GM18526 (cell line): Measurements from ENCODE around the gene ERFL.

Source experiments
- POLR2A ChIP-seq: IDR thresholded peaks from 3 replicates; pipeline ENCODE4 v1.6.1; 2011; ENCODE audit not compliant: insufficient read length; ENCODE audit errors: extremely low read depth

Gene ERFL

DNA sequence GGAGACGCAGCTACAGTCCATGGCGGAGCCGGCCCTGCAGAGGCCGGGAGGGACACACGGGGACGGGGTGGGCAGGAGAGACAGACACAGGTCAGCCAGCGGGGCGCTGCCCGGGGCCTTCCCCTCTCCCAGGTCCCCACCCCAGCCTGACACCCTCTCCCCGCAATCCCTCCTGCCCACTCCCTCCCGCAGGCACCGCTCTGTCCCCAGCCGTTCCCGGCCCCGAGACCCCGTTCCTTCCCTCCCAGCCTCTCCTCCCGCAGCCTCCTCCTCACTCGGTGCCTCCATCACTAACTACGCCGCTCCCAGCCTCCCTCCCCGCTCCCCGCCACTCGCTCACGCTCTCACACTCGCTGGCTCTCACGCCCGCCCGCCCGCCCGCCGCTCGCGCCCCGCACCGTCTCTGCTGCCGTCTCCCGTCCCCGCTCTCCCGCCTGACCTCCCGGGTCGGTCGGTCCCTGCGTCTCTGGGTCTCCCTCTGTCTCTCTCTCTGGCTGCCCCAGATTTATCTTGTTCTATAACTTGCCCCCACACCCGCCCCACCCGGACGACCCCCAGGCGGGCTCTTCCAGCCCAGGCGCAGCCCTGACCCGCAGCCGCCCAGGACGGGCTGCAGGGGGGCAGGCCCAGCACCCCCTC is 15.2 kb downstream of the ERFL start:
- no peak for TF ChIP-seq POLR2A

GRCh38 chr19:41911889-41912731 is 16.1 kb downstream of the ERFL start:
- no peak for TF ChIP-seq POLR2A

GRCh38 chr19:41910992-41911888 is 17.0 kb downstream of the ERFL start:
- TF ChIP-seq POLR2A = peak; percentile 13

DNA sequence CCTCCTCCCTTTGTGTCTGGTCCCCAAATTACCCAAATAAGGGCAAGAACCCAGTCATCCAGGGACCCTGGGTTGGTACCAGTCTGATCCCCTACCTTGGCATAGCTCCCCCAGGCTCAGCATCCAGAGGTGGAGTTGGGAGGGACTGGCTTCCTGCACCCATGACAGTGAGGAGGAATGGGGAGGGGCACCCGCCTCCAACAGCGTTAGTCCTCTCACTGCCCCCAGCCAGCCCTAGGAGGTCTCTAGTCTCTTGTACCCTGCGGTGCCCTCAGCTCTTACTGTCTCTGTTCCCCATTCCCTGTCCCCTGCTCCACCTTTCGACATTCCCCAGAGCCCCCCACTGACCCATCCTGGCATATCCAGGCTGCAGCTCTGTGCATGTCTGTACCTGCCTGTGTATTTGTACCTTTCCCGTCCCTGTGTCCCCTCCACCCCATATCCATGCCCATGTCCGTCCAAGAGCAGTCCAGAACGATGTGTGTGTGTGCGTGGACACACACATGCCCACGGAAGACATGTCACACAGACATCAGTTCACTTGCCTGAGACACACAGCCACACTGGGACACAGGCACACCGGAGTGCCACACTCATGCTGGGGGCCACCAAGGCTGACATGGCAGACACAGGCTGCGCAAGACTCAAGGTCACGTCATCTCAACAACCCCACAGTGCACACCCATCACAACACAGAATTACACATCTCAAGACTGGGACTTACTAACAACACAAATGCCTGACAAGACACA is 17.8 kb downstream of the ERFL start:
- TF ChIP-seq POLR2A = no peak

DNA sequence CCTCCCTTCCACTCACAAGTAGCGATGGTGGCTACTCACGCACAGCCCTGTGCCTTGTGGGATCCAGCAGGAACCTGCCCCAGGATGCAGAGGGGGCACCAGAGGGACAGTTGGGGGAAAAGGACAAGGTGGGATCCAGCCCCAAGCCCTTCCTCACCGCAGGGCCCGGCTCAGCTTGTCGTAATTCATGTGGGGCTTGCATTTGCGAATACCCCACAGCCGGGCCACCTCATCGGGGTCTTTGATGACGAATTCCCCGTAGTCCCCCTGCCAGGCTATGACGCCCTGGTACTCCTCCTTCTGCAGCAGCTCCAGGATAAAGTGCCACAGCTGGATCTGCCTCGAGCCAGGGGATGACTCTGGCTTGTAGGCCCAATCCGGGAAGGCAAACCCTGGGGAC is 18.5 kb downstream of the ERFL start:
- no peak for TF ChIP-seq POLR2A

- no peak for TF ChIP-seq POLR2A
Measured at GRCh38 chr19:41908724-41909464, 19.4 kb downstream of the ERFL start.

DNA sequence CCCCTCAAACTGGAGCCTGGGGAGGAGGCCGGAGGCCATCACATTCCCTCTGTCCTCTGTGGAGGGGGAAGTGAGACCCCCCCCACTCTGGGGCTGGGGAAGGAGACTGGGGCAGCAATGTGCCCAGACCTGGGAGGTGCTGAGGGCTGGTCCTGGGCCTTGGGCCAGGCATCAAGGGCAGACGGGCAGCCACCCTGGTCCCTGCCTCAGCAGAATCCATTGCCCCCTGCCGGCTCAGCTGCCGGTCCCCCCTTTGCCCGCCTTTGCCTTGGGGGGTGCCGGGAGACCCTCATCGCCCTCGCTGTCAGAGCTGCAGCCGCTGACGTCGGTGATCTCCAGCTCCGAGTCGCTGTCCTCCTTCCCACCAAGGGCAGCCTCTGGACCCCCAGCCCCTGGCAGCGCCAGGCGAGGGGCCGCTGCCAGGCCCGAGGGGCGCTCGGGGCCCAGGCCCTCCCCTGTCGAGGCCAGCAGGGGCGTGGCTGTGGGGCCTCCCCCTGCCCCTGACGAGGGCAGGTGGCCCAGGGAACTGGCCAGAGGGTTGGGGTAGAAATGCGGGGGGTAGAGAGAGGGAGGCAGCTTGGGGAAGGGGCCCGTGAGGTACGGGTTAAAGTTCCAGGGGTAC is 20.1 kb downstream of the ERFL start:
- no peak for TF ChIP-seq POLR2A

- TF ChIP-seq POLR2A = no peak
Measured at GRCh38 chr19:41906916-41907680, 21.2 kb downstream of the ERFL start.

GRCh38 chr19:41906271-41906670 is 22.0 kb downstream of the ERFL start:
- no peak for TF ChIP-seq POLR2A

GRCh38 chr19:41905273-41906002 is 22.8 kb downstream of the ERFL start:
- no peak for TF ChIP-seq POLR2A

DNA sequence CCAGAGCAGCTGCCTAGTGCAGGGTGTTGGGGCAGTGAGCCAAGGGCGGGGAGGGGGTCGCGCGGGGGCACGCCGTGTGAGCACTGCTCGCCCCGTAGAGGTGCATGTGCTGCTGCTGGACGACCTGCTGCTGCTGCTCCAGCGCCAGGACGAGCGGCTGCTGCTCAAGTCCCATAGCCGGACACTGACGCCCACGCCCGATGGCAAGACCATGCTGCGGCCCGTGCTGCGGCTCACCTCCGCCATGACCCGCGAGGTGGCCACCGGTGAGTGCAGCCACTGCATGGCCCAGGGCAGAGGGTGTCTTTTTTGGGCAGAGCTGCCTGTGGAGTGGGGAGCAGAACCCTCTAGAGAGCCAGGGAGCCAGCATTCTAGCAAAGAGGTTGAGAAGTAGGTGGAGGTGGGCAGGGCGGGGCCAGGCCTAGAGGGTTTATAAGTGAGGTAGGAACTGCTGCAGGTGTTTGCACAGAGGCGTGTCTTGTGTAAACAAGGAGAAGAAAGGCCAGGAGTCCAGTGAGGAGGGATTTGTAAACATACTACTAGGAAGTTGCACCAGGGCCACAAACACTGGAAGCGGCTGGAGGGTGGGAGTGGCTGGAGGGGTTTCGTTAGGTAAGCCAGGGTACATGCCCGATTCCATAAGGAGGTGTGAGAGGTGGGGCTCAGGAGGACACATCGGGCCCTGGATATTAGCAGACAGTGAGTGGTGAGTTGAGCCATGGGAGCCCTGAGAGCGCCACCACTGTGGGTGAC is 24.0 kb downstream of the ERFL start:
- TF ChIP-seq POLR2A = no peak
